Posterior cingulate gyrus (tissue), 11 donors: Measurements from ENCODE around the gene PGF.

Experiments used
- DNase-seq, 10 donors: peaks; one replicate each; pipeline versions ENCODE4 v3.0.0 to v3.0.0-alpha.2; 2020 to 2021; ENCODE audit warnings: mixed read lengths in 3 of 10
- intact Hi-C: fragments of 100-400 bp; cut with DNase I; formaldehyde crosslinking; loops from one replicate; pipeline ENCODE4 v1.15.1; 2023

PGF gene

GRCh38 chr14:74910556-74910955, 44.8 kb downstream of the PGF start:
- intact Hi-C loops: no loop called here
- DNase-seq: peak in 1 of 10 donors; percentile 62

GRCh38 chr14:74909911-74910310, 45.5 kb downstream of the PGF start:
- intact Hi-C loops: no loop called here
- peak in 1 of 10 donors; percentile 52 for DNase-seq

GRCh38 chr14:74909501-74909900, 45.9 kb downstream of the PGF start:
- peak in 1 of 10 donors; percentile 81 for DNase-seq
- intact Hi-C loops: no loop called here

- intact Hi-C loops: no loop called here
- DNase-seq: peak in 1 of 10 donors; percentile 28
These were observed 46.5 kb downstream of the PGF start for GRCh38 chr14:74908861-74909341.

- intact Hi-C loops: no loop called here
- DNase-seq: peak in 1 of 10 donors; percentile 87
These were observed 47.7 kb downstream of the PGF start for GRCh38 chr14:74907744-74908143.

GRCh38 chr14:74906925-74907521, 48.4 kb downstream of the PGF start:
- peak in 1 of 10 donors; percentile 76 for DNase-seq
- intact Hi-C loops: no loop called here

- peak in 9 of 10 donors; percentile 53 to 95 (median 78) for DNase-seq
- intact Hi-C loops: loop anchor here (1.0 kb wide), 1 partner anchor 43 kb away; no protein-coding TSS in a partner anchor
These were observed 49.7 kb downstream of the PGF start for GRCh38 chr14:74905595-74906142.

- DNase-seq: peak in 1 of 10 donors; percentile 29
- intact Hi-C loops: loop anchor here (1.0 kb wide), 1 partner anchor 43 kb away; no protein-coding TSS in a partner anchor
These were observed 50.5 kb downstream of the PGF start for GRCh38 chr14:74904635-74905503.

GRCh38 chr14:74902941-74903705, 52.3 kb downstream of the PGF start:
- peak in 1 of 10 donors; percentile 72 for DNase-seq
- intact Hi-C loops: no loop called here

- intact Hi-C loops: no loop called here
- peak in 1 of 10 donors; percentile 33 for DNase-seq
These were observed 56.7 kb downstream of the PGF start for GRCh38 chr14:74898694-74899093.

GRCh38 chr14:74898083-74898482, 57.3 kb downstream of the PGF start:
- DNase-seq: no peak
- intact Hi-C loops: no loop called here

- no peak for DNase-seq
- intact Hi-C loops: no loop called here
These were observed 57.8 kb downstream of the PGF start for GRCh38 chr14:74897642-74898041.

- no peak for DNase-seq
- intact Hi-C loops: no loop called here
These were observed 59.0 kb downstream of the PGF start for GRCh38 chr14:74896400-74896799.

- intact Hi-C loops: no loop called here
- DNase-seq: no peak
These were observed 61.7 kb downstream of the PGF start for GRCh38 chr14:74893614-74894091.

GRCh38 chr14:74892745-74893144, 62.7 kb downstream of the PGF start:
- intact Hi-C loops: no loop called here
- DNase-seq: peak in 1 of 10 donors; percentile 72

- no peak for DNase-seq
- intact Hi-C loops: no loop called here
These were observed 63.5 kb downstream of the PGF start for GRCh38 chr14:74891870-74892269.
